HepG2 (cell line): Measurements from ENCODE around the gene MMS19.

Experiments used
- GTF2F1 ChIP-seq: fragments of 150-350 bp; IDR thresholded peaks from 2 replicates; pipeline ENCODE4 v1.6.1; 2014; ENCODE audit warnings: low read length
- HHEX ChIP-seq: IDR thresholded peaks from 2 replicates; pipeline ENCODE4 v1.6.1; 2016; ENCODE audit warnings: control low read depth
- KDM5A ChIP-seq: fragments of 200-600 bp; sonication (generic); IDR thresholded peaks from 2 replicates; pipeline ENCODE4 v1.7.0; 2018; ENCODE audit warnings: antibody characterized with exemption, mild to moderate bottlenecking, low read length, borderline replicate concordance
- NCOA1 ChIP-seq: sonication (generic); formaldehyde crosslinking; IDR thresholded peaks from 2 replicates; pipeline ENCODE4 v1.9.0; 2021; ENCODE audit warnings: missing genetic modification reagents
- POLR2A ChIP-seq, 2 experiments: IDR thresholded peaks; 2 replicates each; pipeline ENCODE4 v1.6.1; 2011; ENCODE audit warnings: low read depth in 2 of 2, low read length in 2 of 2, mild to moderate bottlenecking in 1 of 2, moderate library complexity in 1 of 2; ENCODE audit not compliant: insufficient read depth in 1 of 2
- TAF1 ChIP-seq: sonication (generic); formaldehyde crosslinking; IDR thresholded peaks from 2 replicates; pipeline ENCODE4 v1.4.0; 2020; ENCODE audit warnings: missing genetic modification reagents
- ZBTB8A ChIP-seq: sonication (generic); formaldehyde crosslinking; IDR thresholded peaks from 2 replicates; pipeline ENCODE4 v1.4.0; 2020; ENCODE audit warnings: mild to moderate bottlenecking, low read depth, missing genetic modification reagents, borderline replicate concordance
- ZNF737 ChIP-seq: sonication (generic); formaldehyde crosslinking; IDR thresholded peaks from 2 replicates; pipeline ENCODE4 v1.5.0; 2020; ENCODE audit warnings: missing genetic modification reagents, mild to moderate bottlenecking, borderline replicate concordance
- TF ChIP-seq, protein P1 (sequence below): sonication (generic); formaldehyde crosslinking; IDR thresholded peaks from 2 replicates; pipeline ENCODE4 v1.5.1; 2020; ENCODE audit warnings: missing genetic modification reagents, mild to moderate bottlenecking, borderline replicate concordance
- TF ChIP-seq, protein P2 (sequence below), 2 experiments: sonication (generic) in 1 of 2; formaldehyde crosslinking in 1 of 2; IDR thresholded peaks; 2 replicates each; pipeline versions ENCODE4 v1.4.0 to v1.6.1; 2018 to 2020; ENCODE audit warnings: missing genetic modification reagents in 2 of 2, borderline replicate concordance in 1 of 2, low read depth in 1 of 2, mild to moderate bottlenecking in 1 of 2, missing biosample characterization in 1 of 2

DNA sequence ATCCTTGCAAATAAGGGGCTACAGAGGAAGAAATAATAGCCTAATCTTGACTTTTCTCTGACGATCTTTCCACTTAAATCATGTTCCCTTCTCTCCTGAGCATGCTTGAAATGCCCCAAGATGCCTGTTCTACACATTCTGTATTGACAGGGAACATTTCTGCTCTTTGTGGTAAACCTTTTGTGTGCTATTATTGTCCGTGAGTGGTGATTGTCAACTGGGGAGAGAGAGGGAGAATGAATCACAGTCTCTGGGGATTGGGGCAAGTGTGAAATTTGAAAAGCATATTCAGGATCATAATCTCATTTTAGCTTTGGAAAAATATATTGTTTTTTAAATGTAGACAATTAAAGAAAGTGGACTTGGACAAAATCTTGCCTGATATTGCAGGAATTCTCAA, 21.1 kb upstream of the MMS19 start:
- TF ChIP-seq TAF1 (no peak), HHEX (CRISPR knock-in tag) (no peak), ZBTB8A (no peak), KDM5A (no peak), NCOA1 (CRISPR knock-in tag) (no peak), GTF2F1 (no peak), ZNF737 (CRISPR knock-in tag) (no peak), POLR2A (IDR thresholded peaks at IDR 0.05; ENCODE audit: insufficient read depth in 1 of 2, low read depth in 2 of 2, low read length in 2 of 2) (no peak)
- TF ChIP-seq, protein P1, sequence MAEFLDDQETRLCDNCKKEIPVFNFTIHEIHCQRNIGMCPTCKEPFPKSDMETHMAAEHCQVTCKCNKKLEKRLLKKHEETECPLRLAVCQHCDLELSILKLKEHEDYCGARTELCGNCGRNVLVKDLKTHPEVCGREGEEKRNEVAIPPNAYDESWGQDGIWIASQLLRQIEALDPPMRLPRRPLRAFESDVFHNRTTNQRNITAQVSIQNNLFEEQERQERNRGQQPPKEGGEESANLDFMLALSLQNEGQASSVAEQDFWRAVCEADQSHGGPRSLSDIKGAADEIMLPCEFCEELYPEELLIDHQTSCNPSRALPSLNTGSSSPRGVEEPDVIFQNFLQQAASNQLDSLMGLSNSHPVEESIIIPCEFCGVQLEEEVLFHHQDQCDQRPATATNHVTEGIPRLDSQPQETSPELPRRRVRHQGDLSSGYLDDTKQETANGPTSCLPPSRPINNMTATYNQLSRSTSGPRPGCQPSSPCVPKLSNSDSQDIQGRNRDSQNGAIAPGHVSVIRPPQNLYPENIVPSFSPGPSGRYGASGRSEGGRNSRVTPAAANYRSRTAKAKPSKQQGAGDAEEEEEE (CRISPR knock-in tag) = no peak
- TF ChIP-seq, protein P2, sequence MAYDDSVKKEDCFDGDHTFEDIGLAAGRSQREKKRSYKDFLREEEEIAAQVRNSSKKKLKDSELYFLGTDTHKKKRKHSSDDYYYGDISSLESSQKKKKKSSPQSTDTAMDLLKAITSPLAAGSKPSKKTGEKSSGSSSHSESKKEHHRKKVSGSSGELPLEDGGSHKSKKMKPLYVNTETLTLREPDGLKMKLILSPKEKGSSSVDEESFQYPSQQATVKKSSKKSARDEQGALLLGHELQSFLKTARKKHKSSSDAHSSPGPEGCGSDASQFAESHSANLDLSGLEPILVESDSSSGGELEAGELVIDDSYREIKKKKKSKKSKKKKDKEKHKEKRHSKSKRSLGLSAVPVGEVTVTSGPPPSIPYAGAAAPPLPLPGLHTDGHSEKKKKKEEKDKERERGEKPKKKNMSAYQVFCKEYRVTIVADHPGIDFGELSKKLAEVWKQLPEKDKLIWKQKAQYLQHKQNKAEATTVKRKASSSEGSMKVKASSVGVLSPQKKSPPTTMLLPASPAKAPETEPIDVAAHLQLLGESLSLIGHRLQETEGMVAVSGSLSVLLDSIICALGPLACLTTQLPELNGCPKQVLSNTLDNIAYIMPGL (CRISPR knock-in tag; IDR thresholded peaks at IDR 0.05; ENCODE audit: borderline replicate concordance in 1 of 2, low read depth in 1 of 2) = no peak
